Measurements from ENCODE around the gene ANKS1A. TPM values are rescaled to one million over a fixed set of nuclear protein-coding genes. Genes with fewer than 3 reads are reported as not detected.

Gene ANKS1A
- polyA plus RNA-seq, 1 of the 3 experiments (the other 2 are of a cell fraction): 7.6 TPM

GRCh38 chr6:35058358-35058675, 169.3 kb downstream of the ANKS1A start:
- H3K27ac ChIP-seq (ENCODE audit: low read depth in 2 of 2, low read length in 1 of 2): no peak overlapping the region
- DNase-seq: peak; percentile 4
- no peak overlapping the region for H2AFZ ChIP-seq (ENCODE audit: low read depth)
- TF ChIP-seq RFX5 (IDR thresholded peaks at IDR 0.05; ENCODE audit: low read length) (no peak), SIN3A (IDR thresholded peaks at IDR 0.05; ENCODE audit: borderline replicate concordance, low read depth, low read length) (no peak), TAF1 (IDR thresholded peaks at IDR 0.05; ENCODE audit: borderline replicate concordance, low read depth, low read length) (no peak)
- H3K79me2 ChIP-seq (ENCODE audit: insufficient read depth): no peaks in the 10 kb centered on the region
- 88% methylated on average over 2 of the region's 10 CpGs for WGBS (ENCODE audit: low lambda C conversion rate)
- CTCF ChIA-PET: interaction anchor here (1.1 to 1.8 kb wide), 2 partner anchors 10 to 71 kb away, joined by 3 to 6 read pairs; no protein-coding TSS in a partner anchor
- H3K4me3 ChIP-seq (ENCODE audit: low read depth in 2 of 2, low read length in 1 of 2): no peak overlapping the region
- no peak overlapping the region for H3K4me2 ChIP-seq
- H3K4me1 ChIP-seq (ENCODE audit: control insufficient read depth in 1 of 2, insufficient read depth in 2 of 2, low read depth in 1 of 2, low read length in 1 of 2): no peaks in the 10 kb centered on the region
- no peaks in the 10 kb centered on the region for H4K20me1 ChIP-seq (ENCODE audit: insufficient read depth)
- POLR2A ChIA-PET: no interaction called here
- no peaks in the 10 kb centered on the region for H3F3A ChIP-seq (replicated peaks; ENCODE audit: insufficient read depth)
- H3K9ac ChIP-seq: no peak overlapping the region
- no peaks in the 10 kb centered on the region for H3K27me3 ChIP-seq (ENCODE audit: insufficient read depth)
- H3K9me2 ChIP-seq: no peaks in the 10 kb centered on the region
- H3K9me3 ChIP-seq: no peaks in the 10 kb centered on the region
- H3K36me3 ChIP-seq (replicated peaks in 1 of 2; ENCODE audit: control insufficient read depth in 1 of 2, insufficient read depth in 2 of 2, low read length in 1 of 2): peaks cover 0 to 20% of the 10 kb centered on the region in 2 experiments

GRCh38 chr6:35058865-35059522, 169.9 kb downstream of the ANKS1A start:
- Histone ChIP-seq H4K20me1 (ENCODE audit: insufficient read depth) (no peaks in the 10 kb centered on the region), H3K36me3 (replicated peaks in 1 of 2; ENCODE audit: control insufficient read depth in 1 of 2, insufficient read depth in 2 of 2, low read length in 1 of 2) (peaks cover 0 to 20% of the 10 kb centered on the region in 2 experiments), H3K4me2 (no peak overlapping the region), H3F3A (replicated peaks; ENCODE audit: insufficient read depth) (no peaks in the 10 kb centered on the region), H3K79me2 (ENCODE audit: insufficient read depth) (no peaks in the 10 kb centered on the region), H3K9me3 (no peaks in the 10 kb centered on the region), H3K27me3 (ENCODE audit: insufficient read depth) (no peaks in the 10 kb centered on the region), H3K9me2 (no peaks in the 10 kb centered on the region), H3K4me3 (ENCODE audit: low read depth in 2 of 2, low read length in 1 of 2) (no peak overlapping the region), H2AFZ (ENCODE audit: low read depth) (no peak overlapping the region), H3K9ac (no peak overlapping the region), H3K4me1 (ENCODE audit: control insufficient read depth in 1 of 2, insufficient read depth in 2 of 2, low read depth in 1 of 2, low read length in 1 of 2) (no peaks in the 10 kb centered on the region), H3K27ac (ENCODE audit: low read depth in 2 of 2, low read length in 1 of 2) (no peak overlapping the region)
- POLR2A ChIA-PET: no interaction called here
- WGBS (ENCODE audit: low lambda C conversion rate): 88% methylated on average over 14 of the region's 21 CpGs
- CTCF ChIA-PET: interaction anchor here (1.0 to 1.8 kb wide), 3 partner anchors 10 to 81 kb away, joined by 3 to 6 read pairs (median 3); no protein-coding TSS in a partner anchor
- DNase-seq: peak; percentile 3
- TF ChIP-seq JUND (IDR thresholded peaks at IDR 0.05) (no peak), YY1 (IDR thresholded peaks at IDR 0.05; ENCODE audit: low read depth) (no peak), MEF2A (IDR thresholded peaks at IDR 0.05; ENCODE audit: borderline replicate concordance, low read depth) (no peak)

GRCh38 chr6:35059596-35060345, 170.7 kb downstream of the ANKS1A start:
- Histone ChIP-seq H3K9me2 (no peaks in the 10 kb centered on the region), H3K9me3 (no peaks in the 10 kb centered on the region), H4K20me1 (ENCODE audit: insufficient read depth) (no peaks in the 10 kb centered on the region), H3K4me2 (no peak overlapping the region), H3K27me3 (ENCODE audit: insufficient read depth) (no peaks in the 10 kb centered on the region), H2AFZ (ENCODE audit: low read depth) (no peak overlapping the region), H3K79me2 (ENCODE audit: insufficient read depth) (no peaks in the 10 kb centered on the region), H3K36me3 (replicated peaks in 1 of 2; ENCODE audit: control insufficient read depth in 1 of 2, insufficient read depth in 2 of 2, low read length in 1 of 2) (peaks cover 0 to 25% of the 10 kb centered on the region in 2 experiments), H3K9ac (no peak overlapping the region), H3K27ac (ENCODE audit: low read depth in 2 of 2, low read length in 1 of 2) (no peak overlapping the region), H3F3A (replicated peaks; ENCODE audit: insufficient read depth) (no peaks in the 10 kb centered on the region), H3K4me1 (ENCODE audit: control insufficient read depth in 1 of 2, insufficient read depth in 2 of 2, low read depth in 1 of 2, low read length in 1 of 2) (no peaks in the 10 kb centered on the region), H3K4me3 (ENCODE audit: low read depth in 2 of 2, low read length in 1 of 2) (no peak overlapping the region)
- ChIA-PET CTCF (interaction anchor here (1.0 to 1.8 kb wide), 3 partner anchors 11 to 80 kb away, joined by 3 to 6 read pairs (median 3); no protein-coding TSS in a partner anchor), POLR2A (no interaction called here)
- TF ChIP-seq NFIC (IDR thresholded peaks at IDR 0.05; ENCODE audit: borderline replicate concordance) (no peak), TEAD4 (IDR thresholded peaks at IDR 0.05; ENCODE audit: borderline replicate concordance, insufficient read depth) (no peak)
- DNase-seq: peak; percentile 5
- 91% methylated on average over 16 of the region's 21 CpGs for WGBS (ENCODE audit: low lambda C conversion rate)
